AG04449 (cell line): ENCODE data around the gene RNF135.
"Not testable (repeated sequence)": the region's sequence is repeated elsewhere in the genome, so short reads cannot be mapped to it uniquely, and the experiment has no call there.

ENCODE experiments used
- CTCF ChIA-PET: fragments of 350-600 bp; formaldehyde crosslinking; extraction: SDS; loops from one replicate; lab custom pipeline; 2021; ENCODE audit warnings: antibody characterized with exemption; lab: Yijun Ruan, JAX
- POLR2A ChIA-PET: fragments of 400-600, 350-600 bp; formaldehyde crosslinking; extraction: SDS; loops from one replicate; lab custom pipeline; 2020; ENCODE audit warnings: antibody characterized with exemption, inconsistent platforms; lab: Yijun Ruan, JAX
- DNase-seq: peaks from one replicate; pipeline ENCODE4 v3.0.0-alpha.2; 2010; ENCODE audit warnings: low read depth, low spot score
- H3K4me3 ChIP-seq: 2 replicates; pipeline ENCODE4 v1.5.1; 2011; ENCODE audit warnings: low read depth, mild to moderate bottlenecking, control low read depth, low read length
- TF ChIP-seq, protein P1 (sequence below): IDR thresholded peaks from one replicate; pipeline ENCODE4 v1.5.1; 2011; ENCODE audit warnings: mild to moderate bottlenecking, moderate library complexity, low read length, control low read depth, inconsistent platforms; ENCODE audit not compliant: insufficient read depth; ENCODE audit errors: missing control alignments

The RNF135 gene

DNA sequence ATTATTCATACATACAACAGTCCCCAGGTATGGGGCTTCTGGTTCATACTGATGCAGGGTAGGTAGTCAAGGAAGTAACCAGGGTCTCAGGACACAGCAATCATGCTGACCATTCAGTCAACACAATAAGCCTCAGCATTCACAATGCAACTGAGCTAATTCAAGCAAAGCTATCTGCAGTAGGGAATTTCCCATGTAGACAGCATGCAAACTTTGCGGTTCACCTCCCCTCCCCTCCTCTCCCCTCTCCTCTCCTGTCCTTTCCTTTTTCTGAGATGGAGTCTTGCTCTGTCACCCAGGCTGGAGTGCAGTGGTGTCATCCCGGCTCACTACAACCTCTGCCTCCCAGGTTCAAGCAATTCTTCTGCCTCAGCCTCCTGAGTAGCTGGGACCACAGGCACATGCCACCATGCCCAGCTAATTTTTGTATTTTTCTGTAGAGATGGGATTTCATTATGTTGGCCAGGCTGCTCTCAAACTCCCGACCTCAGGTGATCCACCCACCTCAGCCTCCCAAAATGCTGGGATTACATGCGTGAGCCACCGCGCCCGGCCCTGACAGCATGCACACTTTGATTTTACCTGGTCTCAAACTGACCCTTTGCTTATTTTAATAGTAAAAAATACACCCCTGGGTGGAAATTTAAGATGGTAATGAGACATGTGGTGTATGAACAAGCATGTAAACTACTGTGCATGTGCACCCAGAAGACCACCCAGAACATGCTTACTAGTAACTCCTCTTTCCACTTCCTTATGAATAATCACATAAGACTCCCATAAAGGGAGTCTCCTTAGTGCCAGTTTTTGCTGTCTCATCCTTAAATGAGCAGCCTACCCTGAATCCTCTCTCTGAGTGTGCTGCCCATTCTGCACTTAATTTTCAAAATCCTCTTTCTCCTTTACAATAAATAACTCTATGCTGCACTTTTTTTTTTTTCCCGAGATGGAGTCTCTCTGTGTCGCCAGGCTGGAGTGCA lies 9.3 kb upstream of the RNF135 start:
- TF ChIP-seq, protein P1, sequence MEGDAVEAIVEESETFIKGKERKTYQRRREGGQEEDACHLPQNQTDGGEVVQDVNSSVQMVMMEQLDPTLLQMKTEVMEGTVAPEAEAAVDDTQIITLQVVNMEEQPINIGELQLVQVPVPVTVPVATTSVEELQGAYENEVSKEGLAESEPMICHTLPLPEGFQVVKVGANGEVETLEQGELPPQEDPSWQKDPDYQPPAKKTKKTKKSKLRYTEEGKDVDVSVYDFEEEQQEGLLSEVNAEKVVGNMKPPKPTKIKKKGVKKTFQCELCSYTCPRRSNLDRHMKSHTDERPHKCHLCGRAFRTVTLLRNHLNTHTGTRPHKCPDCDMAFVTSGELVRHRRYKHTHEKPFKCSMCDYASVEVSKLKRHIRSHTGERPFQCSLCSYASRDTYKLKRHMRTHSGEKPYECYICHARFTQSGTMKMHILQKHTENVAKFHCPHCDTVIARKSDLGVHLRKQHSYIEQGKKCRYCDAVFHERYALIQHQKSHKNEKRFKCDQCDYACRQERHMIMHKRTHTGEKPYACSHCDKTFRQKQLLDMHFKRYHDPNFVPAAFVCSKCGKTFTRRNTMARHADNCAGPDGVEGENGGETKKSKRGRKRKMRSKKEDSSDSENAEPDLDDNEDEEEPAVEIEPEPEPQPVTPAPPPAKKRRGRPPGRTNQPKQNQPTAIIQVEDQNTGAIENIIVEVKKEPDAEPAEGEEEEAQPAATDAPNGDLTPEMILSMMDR, result no peak
- DNase-seq, result no peak
- H3K4me3 ChIP-seq, result no peak overlapping the region
- POLR2A ChIA-PET, result interaction anchor here (0.6 kb wide), 1 partner anchor 48 kb away, joined by 10 read pairs; no protein-coding TSS in a partner anchor
- CTCF ChIA-PET, result no interaction called here

DNA sequence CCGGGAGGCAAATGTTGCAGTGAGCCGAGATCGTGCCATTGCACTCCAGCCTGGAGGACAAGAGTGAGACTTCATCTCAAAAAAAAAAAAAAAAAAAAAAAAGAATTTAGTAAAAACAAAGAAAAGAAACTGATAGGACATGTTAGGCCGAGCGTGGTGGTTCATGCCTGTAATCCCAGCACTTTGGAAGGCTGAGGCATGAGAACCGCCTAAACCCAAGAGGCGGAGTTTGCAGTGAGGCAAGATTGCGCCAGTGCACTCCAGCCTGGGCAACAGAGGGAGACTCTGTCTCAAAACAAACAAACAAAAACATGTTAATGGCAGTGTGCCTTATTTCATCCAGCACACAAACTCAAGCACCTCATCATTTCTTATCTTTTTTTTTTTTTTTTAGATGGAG lies 6.5 kb upstream of the RNF135 start:
- H3K4me3 ChIP-seq, POLR2A ChIA-PET, CTCF ChIA-PET, DNase-seq: not testable (repeated sequence)

GRCh38 chr17:30964876-30965275 lies 6.0 kb upstream of the RNF135 start:
- TF ChIP-seq, protein P1, result no peak
- DNase-seq, result no peak
- POLR2A ChIA-PET, result no interaction called here
- CTCF ChIA-PET, result no interaction called here
- no peak overlapping the region for H3K4me3 ChIP-seq

DNA sequence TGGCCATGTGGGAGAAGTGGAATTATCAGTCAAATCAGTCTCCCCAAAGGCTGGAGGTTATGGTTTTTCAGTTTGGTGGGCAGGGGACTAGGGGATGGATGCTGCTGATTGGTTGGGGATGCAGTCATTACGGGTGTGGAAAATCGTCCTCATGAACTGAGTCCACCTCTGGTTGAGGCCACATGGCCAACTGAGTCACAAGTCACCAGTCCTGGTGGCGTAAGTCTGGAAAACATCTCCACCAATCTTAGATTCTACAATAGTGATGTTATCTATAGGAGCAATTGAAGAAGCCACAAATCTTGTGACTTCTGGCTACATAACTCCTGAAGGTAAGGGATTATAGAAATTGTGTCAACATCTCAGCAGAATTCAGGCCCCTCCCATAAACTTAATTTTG lies 5.2 kb upstream of the RNF135 start:
- TF ChIP-seq, protein P1, result no peak
- H3K4me3 ChIP-seq, result no peak overlapping the region
- ChIA-PET CTCF (no interaction called here), POLR2A (no interaction called here)
- DNase-seq, result no peak

DNA sequence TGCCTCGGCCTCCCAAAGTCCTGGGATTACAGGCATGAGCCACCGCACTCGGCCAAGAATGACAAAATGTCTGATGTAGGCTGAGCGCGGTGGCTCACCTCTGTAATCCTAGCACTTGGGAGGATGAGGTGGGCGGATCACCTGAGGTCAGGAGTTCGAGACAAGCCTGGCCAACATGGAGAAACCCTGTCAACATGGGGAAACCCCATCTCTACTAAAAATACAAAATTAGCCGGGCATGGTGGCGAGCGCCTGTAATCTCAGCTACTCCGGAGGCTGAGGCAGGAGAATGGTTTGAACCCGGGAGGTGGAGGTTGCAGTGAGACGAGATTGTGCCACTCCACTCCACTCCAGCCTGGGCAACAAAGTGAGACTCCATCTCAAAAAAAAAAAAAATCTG lies 2.9 kb upstream of the RNF135 start:
- DNase-seq, H3K4me3 ChIP-seq, POLR2A ChIA-PET: not testable (repeated sequence)
- CTCF ChIA-PET, result interaction anchor here (0.7 to 5.0 kb wide), 2 partner anchors 11 to 248 kb away, joined by 3 to 45 read pairs; no protein-coding TSS in a partner anchor

DNA sequence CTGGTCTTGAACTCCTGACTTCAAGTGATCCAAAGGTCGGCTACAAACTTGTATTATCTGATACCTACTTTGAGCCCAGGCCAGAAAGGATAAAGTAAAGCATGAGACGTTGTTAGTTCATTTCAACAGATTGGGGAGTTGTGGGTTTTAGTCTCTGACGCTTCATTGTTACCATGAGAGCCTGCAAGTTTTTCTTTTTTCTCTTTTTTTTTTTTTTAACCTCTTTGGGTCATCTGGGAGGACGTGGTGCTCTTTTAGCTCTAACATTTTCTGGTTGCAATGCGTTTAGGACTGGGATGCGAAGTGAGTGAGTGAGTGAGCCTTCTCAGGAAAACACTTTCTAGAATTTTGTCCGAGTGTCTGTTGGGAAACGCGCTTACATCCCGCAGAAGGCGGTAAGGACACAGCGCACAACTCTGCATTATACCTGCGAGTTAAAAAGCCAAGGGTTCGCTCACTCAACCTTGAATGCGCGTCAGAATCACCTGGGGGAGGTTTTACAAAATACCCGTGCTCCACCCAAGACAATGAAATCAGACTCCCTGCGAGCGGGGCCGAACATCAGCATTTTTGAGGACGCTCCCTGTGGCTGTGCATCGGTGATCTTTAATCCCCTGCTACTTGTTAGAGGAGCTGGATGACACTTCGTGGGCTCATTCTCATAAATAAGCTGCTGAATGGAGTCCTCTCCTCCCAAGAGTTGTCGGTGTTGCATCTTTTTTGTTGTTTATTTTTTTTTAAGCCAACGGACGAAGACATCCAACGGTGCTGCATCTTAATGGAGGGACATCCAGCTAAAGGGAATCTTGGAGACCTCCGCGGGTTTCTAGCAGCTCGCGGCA lies 629 bp upstream of the RNF135 start:
- TF ChIP-seq, protein P1, result peak; percentile 54
- peak overlapping the region; percentile 66 for H3K4me3 ChIP-seq
- POLR2A ChIA-PET, result no interaction called here
- no peak for DNase-seq
- CTCF ChIA-PET, result interaction anchor here (0.6 to 5.0 kb wide), 16 partner anchors 11 to 420 kb away, joined by 3 to 45 read pairs (median 3); partner anchors contain the start of gene CRLF3
